AG09319 (cell line): ENCODE results near the gene MED20.

Experiments
- DNase-seq: peaks from one replicate; pipeline ENCODE4 v3.0.0-alpha.2; 2010; ENCODE audit warnings: low read depth; ENCODE audit errors: extremely low read depth
- TF ChIP-seq, protein P1 (sequence below): IDR thresholded peaks from 2 replicates; pipeline ENCODE4 v1.5.1; 2011; ENCODE audit warnings: low read depth, mild to moderate bottlenecking, inconsistent platforms, low read length, moderate library complexity

Gene MED20

DNA sequence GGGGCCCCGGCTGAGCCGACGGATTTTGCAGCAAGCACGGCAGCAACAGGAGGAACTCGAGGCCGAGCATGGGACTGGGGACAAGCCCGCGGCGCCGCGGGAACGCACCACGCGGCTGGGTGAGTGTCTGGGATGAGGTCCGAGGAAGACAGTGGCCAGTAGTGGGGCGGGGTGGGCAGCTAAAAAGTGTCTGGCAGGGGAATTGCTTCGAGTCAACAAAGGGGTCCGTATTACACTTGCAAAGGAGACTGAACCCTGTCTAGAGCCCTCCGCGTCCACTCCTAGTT is 716 bp upstream of the MED20 start:
- DNase-seq = no peak
- TF ChIP-seq, protein P1, sequence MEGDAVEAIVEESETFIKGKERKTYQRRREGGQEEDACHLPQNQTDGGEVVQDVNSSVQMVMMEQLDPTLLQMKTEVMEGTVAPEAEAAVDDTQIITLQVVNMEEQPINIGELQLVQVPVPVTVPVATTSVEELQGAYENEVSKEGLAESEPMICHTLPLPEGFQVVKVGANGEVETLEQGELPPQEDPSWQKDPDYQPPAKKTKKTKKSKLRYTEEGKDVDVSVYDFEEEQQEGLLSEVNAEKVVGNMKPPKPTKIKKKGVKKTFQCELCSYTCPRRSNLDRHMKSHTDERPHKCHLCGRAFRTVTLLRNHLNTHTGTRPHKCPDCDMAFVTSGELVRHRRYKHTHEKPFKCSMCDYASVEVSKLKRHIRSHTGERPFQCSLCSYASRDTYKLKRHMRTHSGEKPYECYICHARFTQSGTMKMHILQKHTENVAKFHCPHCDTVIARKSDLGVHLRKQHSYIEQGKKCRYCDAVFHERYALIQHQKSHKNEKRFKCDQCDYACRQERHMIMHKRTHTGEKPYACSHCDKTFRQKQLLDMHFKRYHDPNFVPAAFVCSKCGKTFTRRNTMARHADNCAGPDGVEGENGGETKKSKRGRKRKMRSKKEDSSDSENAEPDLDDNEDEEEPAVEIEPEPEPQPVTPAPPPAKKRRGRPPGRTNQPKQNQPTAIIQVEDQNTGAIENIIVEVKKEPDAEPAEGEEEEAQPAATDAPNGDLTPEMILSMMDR = no peak

DNA sequence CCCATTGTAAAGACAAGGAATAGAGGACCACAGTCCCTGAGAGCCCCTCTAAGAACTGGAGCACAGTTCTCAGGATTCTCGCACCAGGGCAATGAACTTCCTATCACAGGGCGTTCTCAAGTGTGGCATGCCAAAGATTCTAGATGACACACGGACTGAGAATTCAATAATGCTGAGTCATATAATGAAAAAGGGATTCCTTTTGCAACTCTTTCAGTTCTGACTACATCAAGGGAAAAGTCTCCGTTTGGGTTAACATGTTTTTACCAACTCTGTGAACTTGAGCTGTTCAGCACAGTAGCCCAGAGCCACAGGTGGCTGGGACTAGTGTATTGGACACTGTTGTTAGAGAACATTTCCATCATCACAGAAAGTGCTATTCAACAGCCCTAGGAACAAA is 3.4 kb downstream of the MED20 start:
- TF ChIP-seq, protein P1 = no peak
- DNase-seq = peak; percentile 68

DNA sequence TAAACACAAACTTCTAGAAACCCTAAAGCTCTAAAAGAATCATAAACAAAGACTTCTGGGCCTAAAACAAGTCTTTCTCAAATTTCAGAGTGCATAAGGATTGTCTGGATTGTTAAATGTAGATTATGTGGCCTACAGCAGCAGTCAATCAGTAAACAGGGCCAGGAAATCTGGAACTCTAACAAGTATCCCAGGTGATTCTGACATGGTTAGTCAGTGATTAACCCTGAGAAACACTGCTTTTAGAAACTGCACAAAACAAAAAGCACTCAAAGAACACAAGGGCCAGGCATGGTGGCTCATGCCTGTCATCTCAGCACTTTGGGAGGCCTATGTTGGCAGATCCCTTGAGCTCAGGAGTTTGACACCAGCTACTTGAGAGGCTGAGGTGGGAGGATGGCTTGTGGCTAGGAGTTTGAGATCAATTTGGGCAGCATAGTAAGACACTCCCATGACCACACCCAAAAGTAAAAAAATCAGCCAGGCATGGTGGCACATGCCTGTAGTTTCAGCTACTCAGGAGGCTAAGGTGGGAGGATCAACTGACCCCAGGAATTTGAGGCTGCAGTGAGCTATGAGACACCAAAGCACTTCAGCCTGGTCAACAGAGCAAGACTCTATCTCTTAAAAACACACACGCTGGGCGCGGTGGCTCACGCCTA is 5.9 kb downstream of the MED20 start:
- TF ChIP-seq, protein P1 = no peak
- no peak for DNase-seq

DNA sequence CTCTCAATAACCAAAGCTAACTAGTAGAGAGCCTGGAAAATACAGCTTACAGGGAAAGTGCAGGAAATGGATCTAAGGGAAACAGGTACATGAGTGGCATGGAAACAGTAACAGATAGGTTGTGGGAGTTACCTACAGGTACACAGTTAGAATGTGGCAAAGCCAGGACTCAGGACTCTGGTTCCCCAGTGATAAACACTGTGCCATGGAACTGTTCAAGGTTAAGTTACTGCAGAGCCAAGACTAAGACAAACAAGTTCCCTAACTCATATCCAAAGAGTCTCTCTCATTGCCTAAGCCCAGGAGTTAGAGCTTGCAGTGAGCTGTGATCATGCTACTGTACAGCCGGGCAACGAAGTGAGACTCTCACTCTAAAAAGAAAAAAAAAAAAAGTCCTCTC is 6.6 kb downstream of the MED20 start:
- TF ChIP-seq, protein P1 = no peak
- DNase-seq = no peak

DNA sequence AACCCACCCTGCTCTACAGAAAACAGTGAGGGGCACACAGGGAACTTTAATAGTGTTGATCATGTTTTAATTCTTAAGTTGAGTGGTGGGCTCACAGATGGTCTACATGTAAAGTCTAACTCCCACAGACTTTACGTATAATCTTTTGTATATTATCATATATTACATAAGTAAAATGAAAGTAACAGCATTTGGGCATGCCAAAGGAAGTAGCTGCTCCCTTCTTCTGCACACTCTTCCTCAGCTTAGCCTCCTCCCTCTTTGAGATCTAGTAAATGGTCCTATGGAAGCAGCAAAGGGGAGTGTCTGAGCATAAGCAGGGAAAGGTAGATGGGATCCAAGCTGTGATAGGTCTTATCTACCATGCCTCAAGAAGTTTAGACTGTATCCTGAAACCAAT is 11.2 kb downstream of the MED20 start:
- TF ChIP-seq, protein P1 = no peak
- DNase-seq = no peak

DNA sequence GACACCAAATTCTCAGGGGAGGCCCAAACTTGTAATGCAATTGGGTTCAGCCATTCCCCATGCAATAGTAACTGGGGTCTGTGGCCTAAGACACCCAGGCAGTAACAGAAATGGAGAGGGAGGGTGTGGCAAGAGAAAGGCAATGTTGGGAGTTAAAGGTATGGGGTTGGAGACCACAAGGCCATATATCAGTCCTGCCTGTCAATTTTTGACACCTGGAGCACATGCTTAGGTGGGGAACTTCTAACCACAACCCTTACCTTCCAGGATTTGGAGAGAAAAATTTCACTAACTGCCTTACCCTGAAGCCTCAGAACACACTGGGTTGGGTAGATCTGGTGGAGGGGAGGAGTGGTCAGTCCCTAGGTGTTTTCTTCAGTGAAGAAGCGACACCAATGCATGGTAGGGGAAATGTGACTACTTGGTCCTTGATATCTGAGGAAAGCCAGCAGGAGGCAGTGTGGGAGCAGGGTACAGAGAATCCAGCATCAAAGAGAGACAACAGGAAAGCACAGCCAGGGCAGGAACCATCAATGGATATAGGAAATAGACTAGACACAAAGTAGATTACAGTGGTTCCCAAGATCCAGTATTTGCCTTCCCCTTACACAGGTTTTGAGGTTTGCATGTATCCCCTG is 18.9 kb downstream of the MED20 start:
- DNase-seq = no peak
- TF ChIP-seq, protein P1 = peak; percentile 15

DNA sequence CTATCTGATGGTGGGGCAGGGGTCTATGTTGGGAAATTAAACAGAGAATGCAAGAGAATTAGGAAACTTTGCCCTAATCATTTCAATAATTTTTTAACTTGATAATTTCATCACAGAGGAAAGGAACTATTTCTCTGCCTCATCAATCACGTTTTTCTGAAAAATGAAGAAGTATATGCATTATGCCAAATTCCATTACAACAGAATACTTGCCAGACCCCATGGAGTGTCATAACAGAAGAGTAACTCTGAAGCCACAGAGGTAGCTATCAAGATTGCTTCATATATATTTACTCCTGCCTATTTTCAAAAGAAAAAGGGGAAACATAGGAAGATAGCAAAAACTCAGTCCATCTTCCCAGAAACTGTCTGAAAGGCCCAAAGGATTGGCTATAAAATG is 20.1 kb downstream of the MED20 start:
- TF ChIP-seq, protein P1 = no peak
- no peak for DNase-seq
